ENCODE data around the gene KRT86. TPM values are rescaled to one million over a fixed set of nuclear protein-coding genes. Genes with fewer than 3 reads are reported as not detected.
A peak's percentile ranks its signal among the peaks of the same experiment; 100 is the strongest.

Gene KRT86
- total and polyA plus RNA-seq, 2 experiments from 2014 or later: 0.16 TPM; not detected in 1

- no peaks in the 10 kb centered on the region for H3K9me2 ChIP-seq (ENCODE audit: insufficient read depth)
- ATAC-seq: peak; percentile 20
- H4K20me1 ChIP-seq (replicated peaks; ENCODE audit: insufficient read depth): no peaks in the 10 kb centered on the region
- H3K4me1 ChIP-seq (ENCODE audit: insufficient read depth): peaks cover 7% of the 10 kb centered on the region
- no peaks in the 10 kb centered on the region for H3F3A ChIP-seq (replicated peaks; ENCODE audit: low read depth)
- no peak for DNase-seq (ENCODE audit: low spot score)
- no peaks in the 10 kb centered on the region; the same call in 2 of the 3 replicates for H3K36me3 Mint-ChIP-seq (ENCODE audit: low read depth)
- TF ChIP-seq STAT1 (IDR thresholded peaks at IDR 0.05; ENCODE audit: unreplicated experiment): no peak
- no peak for TF ChIP-seq NANOG (IDR thresholded peaks at IDR 0.05; ENCODE audit: borderline replicate concordance)
- TF ChIP-seq ZNF462 (CRISPR knock-in tag; IDR thresholded peaks at IDR 0.05): no peak
- no peak for TF ChIP-seq CTCF (conservative IDR thresholded peaks at IDR 0.05; ENCODE audit: low read depth in 2 of 2)
- no peak for TF ChIP-seq POLR2AphosphoS5 (IDR thresholded peaks at IDR 0.05; ENCODE audit: low read depth)
- no peak for TF ChIP-seq CREB1 (CRISPR knock-in tag; IDR thresholded peaks at IDR 0.05; ENCODE audit: low read depth)
- no peak for TF ChIP-seq ZNF331 (CRISPR knock-in tag; IDR thresholded peaks at IDR 0.05; ENCODE audit: low read depth)
- no peak for TF ChIP-seq ZNF114 (CRISPR knock-in tag; IDR thresholded peaks at IDR 0.05)
- TF ChIP-seq REST (IDR thresholded peaks at IDR 0.05; ENCODE audit: unreplicated experiment): no peak
- no peak for TF ChIP-seq EZH2phosphoT487 (IDR thresholded peaks at IDR 0.05; ENCODE audit: unreplicated experiment)
- no peak for TF ChIP-seq EZH2 (IDR thresholded peaks at IDR 0.05; ENCODE audit: low read depth, unreplicated experiment)
- no peak for TF ChIP-seq JUNB (IDR thresholded peaks at IDR 0.05; ENCODE audit: unreplicated experiment)
- peak overlapping the region; percentile 88 for H3K4me2 ChIP-seq
- H3K4me3 Mint-ChIP-seq: peak overlapping the region; percentile 76
- H2AFZ ChIP-seq: peak overlapping the region; percentile 99
- peak overlapping the region; percentile 64 for H3K4me3 ChIP-seq
- H3K27me3 Mint-ChIP-seq (ENCODE audit: insufficient read depth, low read depth, poor library complexity): peaks cover 45% of the 10 kb centered on the region
- no peaks in the 10 kb centered on the region for H3K79me2 ChIP-seq (replicated peaks; ENCODE audit: insufficient read depth)
- H3K27me3 ChIP-seq (ENCODE audit: insufficient read depth): peaks cover 46% of the 10 kb centered on the region
- peaks cover 16% of the 10 kb centered on the region for H3K4me1 Mint-ChIP-seq
- H3K9me3 Mint-ChIP-seq: no peaks in the 10 kb centered on the region; the same call in 2 of the 3 replicates
- H3K36me3 ChIP-seq (ENCODE audit: insufficient read depth): no peaks in the 10 kb centered on the region
- H3K27ac ChIP-seq (ENCODE audit: low read depth): no peak overlapping the region
- no peak overlapping the region for H3K27ac Mint-ChIP-seq
These were observed 34.5 kb downstream of the KRT86 start for GRCh38 chr12:52308806-52309425.
